Skin epidermis (tissue), 12 donors: ENCODE measurements around the gene TPM2.
A peak's percentile ranks its signal among the peaks of the same experiment; 100 is the strongest.

ENCODE experiments used
- H3K27ac ChIP-seq, 21 experiments: fragments of 200-600 bp; sonication (generic) in 11 of 21; one replicate each; pipeline ENCODE4 v1.5.0; 2020; ENCODE audit warnings: mild to moderate bottlenecking in 3 of 21, inconsistent platforms in 2 of 21, moderate library complexity in 2 of 21
- H3K4me3 ChIP-seq, 7 experiments: fragments of 200-600 bp; sonication (generic) in 2 of 7; one replicate each; pipeline ENCODE4 v1.5.0; 2020; ENCODE audit warnings: inconsistent platforms in 2 of 7, mild to moderate bottlenecking in 2 of 7, moderate library complexity in 1 of 7

TPM2 gene

GRCh38 chr9:35660966-35661415, 28.7 kb downstream of the TPM2 start:
- peak overlapping the region in 14 of 21 experiments; percentile 1 to 98 (median 56) for H3K27ac ChIP-seq
- H3K4me3 ChIP-seq = no peak overlapping the region

GRCh38 chr9:35659340-35659739, 30.4 kb downstream of the TPM2 start:
- Histone ChIP-seq H3K4me3 (peak overlapping the region in 5 of 7 experiments; percentile 65 to 97 (median 96)), H3K27ac (peak overlapping the region in 14 of 21 experiments; percentile 93 to 100 (median 98))

- H3K4me3 ChIP-seq = peak overlapping the region; percentile 65 to 97 (median 94)
- peak overlapping the region in 20 of 21 experiments; percentile 89 to 100 (median 99) for H3K27ac ChIP-seq
These were observed 30.8 kb downstream of the TPM2 start for GRCh38 chr9:35658968-35659220.

- peak within 1 kb of the TSS; percentile 65 to 97 (median 94) for H3K4me3 ChIP-seq
- peak within 1 kb of the TSS; percentile 83 to 100 (median 99) for H3K27ac ChIP-seq
These were observed 31.4 kb downstream of the TPM2 start, which contains the start of gene CCDC107 for GRCh38 chr9:35658137-35658967. Gene CCDC107, plus strand, starts transcription at chr9:35658292. Its CDS starts 88 bp downstream, at chr9:35658380.

GRCh38 chr9:35657546-35658136, 32.1 kb downstream of the TPM2 start, which contains the start of gene RMRP:
Gene RMRP, minus strand, starts transcription at chr9:35658019.
- Histone ChIP-seq H3K27ac (peak within 1 kb of the TSS; percentile 83 to 100 (median 99)), H3K4me3 (peak within 1 kb of the TSS; percentile 65 to 97 (median 94))

GRCh38 chr9:35656831-35657545, 32.7 kb downstream of the TPM2 start:
- Histone ChIP-seq H3K4me3 (peak overlapping the region in 6 of 7 experiments; percentile 8 to 97 (median 95)), H3K27ac (peak overlapping the region in 19 of 21 experiments; percentile 89 to 100 (median 99))

- Histone ChIP-seq H3K4me3 (no peak overlapping the region), H3K27ac (peak overlapping the region in 2 of 21 experiments; percentile 54 to 100)
These were observed 33.4 kb downstream of the TPM2 start for GRCh38 chr9:35656348-35656747.

GRCh38 chr9:35653611-35654010, 36.1 kb downstream of the TPM2 start:
- peak overlapping the region in 4 of 21 experiments; percentile 30 to 72 (median 52) for H3K27ac ChIP-seq
- no peak overlapping the region for H3K4me3 ChIP-seq

GRCh38 chr9:35652829-35653209, 36.9 kb downstream of the TPM2 start:
- Histone ChIP-seq H3K4me3 (no peak overlapping the region), H3K27ac (peak overlapping the region in 9 of 21 experiments; percentile 7 to 72 (median 30))

GRCh38 chr9:35651956-35652828, 37.5 kb downstream of the TPM2 start:
- peak overlapping the region in 7 of 21 experiments; percentile 6 to 97 (median 67) for H3K27ac ChIP-seq
- no peak overlapping the region for H3K4me3 ChIP-seq

GRCh38 chr9:35650341-35651158, 39.2 kb downstream of the TPM2 start, which contains the start of gene SIT1:
Gene SIT1, minus strand, starts transcription at chr9:35650931. Its CDS starts 78 bp downstream, at chr9:35650853.
- Histone ChIP-seq H3K27ac (peak within 1 kb of the TSS in 20 of 21 experiments; percentile 20 to 97 (median 75)), H3K4me3 (peak within 1 kb of the TSS; percentile 18 to 47 (median 27))

- Histone ChIP-seq H3K4me3 (peak overlapping the region; percentile 18 to 47 (median 27)), H3K27ac (peak overlapping the region in 20 of 21 experiments; percentile 6 to 97 (median 75))
These were observed 40.0 kb downstream of the TPM2 start for GRCh38 chr9:35649431-35650340.

- Histone ChIP-seq H3K27ac (peak overlapping the region; percentile 46 to 97 (median 87)), H3K4me3 (peak overlapping the region; percentile 37 to 55 (median 48))
These were observed 43.0 kb downstream of the TPM2 start for GRCh38 chr9:35646533-35647265.

- Histone ChIP-seq H3K4me3 (peak overlapping the region; percentile 37 to 55 (median 48)), H3K27ac (peak overlapping the region; percentile 46 to 97 (median 87))
These were observed 43.6 kb downstream of the TPM2 start for GRCh38 chr9:35646153-35646532.

GRCh38 chr9:35645736-35646135, 44.0 kb downstream of the TPM2 start:
- Histone ChIP-seq H3K27ac (peak overlapping the region in 20 of 21 experiments; percentile 63 to 97 (median 88)), H3K4me3 (peak overlapping the region; percentile 37 to 55 (median 48))

- Histone ChIP-seq H3K27ac (no peak overlapping the region), H3K4me3 (no peak overlapping the region)
These were observed 46.7 kb downstream of the TPM2 start for GRCh38 chr9:35643046-35643445.
